HepG2 (cell line): Measurements from ENCODE around the gene SETD1A. TPM values are rescaled to one million over a fixed set of nuclear protein-coding genes. Genes with fewer than 3 reads are reported as not detected.

Experiments
- CBX5 ChIP-seq: sonication (generic); formaldehyde crosslinking; IDR thresholded peaks from 2 replicates; pipeline ENCODE4 v1.4.0; 2020; ENCODE audit warnings: missing genetic modification reagents, borderline replicate concordance
- FOXC1 ChIP-seq: sonication (generic); formaldehyde crosslinking; IDR thresholded peaks from 2 replicates; pipeline ENCODE4 v1.8.0; 2022; ENCODE audit warnings: mild to moderate bottlenecking, missing genetic modification reagents, borderline replicate concordance
- KLF9 ChIP-seq: IDR thresholded peaks from 2 replicates; pipeline ENCODE4 v1.6.1; 2016; ENCODE audit warnings: low read depth
- NCOA5 ChIP-seq: sonication (generic); formaldehyde crosslinking; IDR thresholded peaks from 2 replicates; pipeline ENCODE4 v1.4.0; 2020; ENCODE audit warnings: missing genetic modification reagents
- NFYC ChIP-seq: IDR thresholded peaks from 2 replicates; pipeline ENCODE4 v1.6.1; 2016; ENCODE audit warnings: missing genetic modification reagents, missing compliant biosample characterization
- NKX3-1 ChIP-seq: sonication (generic); formaldehyde crosslinking; IDR thresholded peaks from 2 replicates; pipeline ENCODE4 v1.5.0; 2020; ENCODE audit warnings: missing genetic modification reagents
- NONO ChIP-seq, 2 experiments: fragments of 450-650 bp in 1 of 2; sonication (generic) in 1 of 2; formaldehyde crosslinking in 1 of 2; IDR thresholded peaks in 1 of 2; conservative IDR thresholded peaks in 1 of 2; 2 replicates each; pipeline versions ENCODE4 v1.6.1 to v1.8.0; 2017 to 2022; ENCODE audit warnings: mild to moderate bottlenecking in 1 of 2, missing genetic modification reagents in 1 of 2, moderate library complexity in 1 of 2
- RXRA ChIP-seq: sonication (generic); formaldehyde crosslinking; IDR thresholded peaks from 2 replicates; pipeline ENCODE4 v1.5.1; 2020; ENCODE audit warnings: missing genetic modification reagents
- SMARCE1 ChIP-seq: fragments of 450-650 bp; IDR thresholded peaks from 2 replicates; pipeline ENCODE4 v1.6.1; 2017; ENCODE audit warnings: borderline replicate concordance
- ZBTB7B ChIP-seq: sonication (generic); formaldehyde crosslinking; IDR thresholded peaks from 2 replicates; pipeline ENCODE4 v1.4.0; 2020; ENCODE audit warnings: missing genetic modification reagents
- ZNF253 ChIP-seq: sonication (generic); formaldehyde crosslinking; IDR thresholded peaks from 2 replicates; pipeline ENCODE4 v1.8.0; 2022; ENCODE audit warnings: mild to moderate bottlenecking, missing genetic modification reagents, borderline replicate concordance
- ZNF768 ChIP-seq: sonication (generic); formaldehyde crosslinking; IDR thresholded peaks from 2 replicates; pipeline ENCODE4 v1.4.0; 2020; ENCODE audit warnings: missing genetic modification reagents
- ZNF850 ChIP-seq: sonication (generic); formaldehyde crosslinking; conservative IDR thresholded peaks from 2 replicates; pipeline ENCODE4 v1.9.0; 2021; ENCODE audit warnings: mild to moderate bottlenecking, missing genetic modification reagents
- polyA plus RNA-seq, 8 experiments: library from polyadenylated mRNA; depleted of rRNA in 3 of 8; stranded (reverse) in 7 of 8; unstranded in 1 of 8; fragments of >200 nt; fragmentation: Illumina TruSeq in 4 of 8; extraction: Trizol in 4 of 8; gene quantifications; 2 replicates each; pipeline versions ENCODE4 v1.2.1 to v1.2.3, GENCODE V29; 2011 to 2016; ENCODE audit warnings: low read depth in 4 of 8, missing spikeins in 1 of 8, mixed read lengths in 1 of 8; ENCODE audit not compliant: insufficient read depth in 1 of 8
- total RNA-seq, 5 experiments: library from RNA; depleted of rRNA; stranded (reverse); fragments of >200 nt; fragmentation: Illumina TruSeq; extraction: Trizol; gene quantifications; 2 replicates each; pipeline ENCODE4 v1.2.3, GENCODE V29; 2016; ENCODE audit warnings: low read depth in 1 of 5
- TF ChIP-seq, protein P1 (sequence below): sonication (generic); formaldehyde crosslinking; IDR thresholded peaks from 2 replicates; pipeline ENCODE4 v1.5.1; 2020; ENCODE audit warnings: missing genetic modification reagents, mild to moderate bottlenecking, borderline replicate concordance
- TF ChIP-seq, protein P2 (sequence below): sonication (generic); formaldehyde crosslinking; IDR thresholded peaks from 2 replicates; pipeline ENCODE4 v1.5.1; 2020; ENCODE audit warnings: mild to moderate bottlenecking, missing genetic modification reagents, moderate library complexity
- TF ChIP-seq, protein P3 (sequence below): sonication (generic); formaldehyde crosslinking; conservative IDR thresholded peaks from 2 replicates; pipeline ENCODE4 v1.8.0; 2022; ENCODE audit warnings: missing genetic modification reagents
- TF ChIP-seq, protein P4 (sequence below): sonication (generic); formaldehyde crosslinking; IDR thresholded peaks from 2 replicates; pipeline ENCODE4 v1.5.0; 2020; ENCODE audit warnings: missing genetic modification reagents
- TF ChIP-seq, protein P5 (sequence below): sonication (generic); formaldehyde crosslinking; IDR thresholded peaks from 2 replicates; pipeline ENCODE4 v1.8.0; 2022; ENCODE audit warnings: mild to moderate bottlenecking, missing genetic modification reagents

Gene SETD1A
- total and polyA plus RNA-seq, 2 of the 13 experiments (the other 11 are each of a cell fraction or from before 2014, with no cell fraction given): 3.8 to 5.6 TPM

DNA sequence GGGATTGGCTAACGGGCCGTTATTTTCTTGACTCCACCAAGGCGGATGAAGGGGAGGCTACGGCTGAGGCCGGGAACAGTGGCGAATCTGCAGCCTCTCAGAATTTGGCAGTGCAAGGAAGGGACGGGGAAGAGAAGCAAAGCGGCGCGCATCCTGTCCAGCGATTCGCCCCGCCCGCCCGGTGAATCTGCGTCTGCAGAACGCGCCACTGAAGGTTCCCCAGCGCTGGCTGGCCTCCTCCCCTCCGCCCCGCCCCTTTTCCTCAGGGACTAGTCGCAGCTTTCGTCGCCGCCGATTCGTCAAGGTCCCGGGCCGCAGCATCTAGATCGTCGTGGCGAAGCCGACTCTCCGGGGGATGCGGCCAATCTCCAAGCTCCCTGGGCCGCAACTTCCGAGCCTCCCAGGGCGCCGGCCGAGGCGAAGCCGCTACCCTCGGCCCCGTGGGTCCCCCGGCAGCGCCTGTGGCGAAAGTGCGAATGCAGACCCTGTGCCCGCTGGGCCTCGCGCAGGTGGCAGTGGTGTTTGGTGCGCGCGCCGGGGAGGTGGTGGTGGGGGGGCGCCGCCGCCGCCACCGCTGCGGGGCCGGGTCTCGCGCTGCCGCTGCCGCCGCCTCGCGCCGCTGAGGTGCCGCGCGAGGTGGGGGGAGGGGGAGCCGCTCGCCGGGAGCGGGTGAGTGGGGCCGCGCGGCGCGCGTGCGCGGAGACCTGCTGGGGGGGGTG, at the start of gene SETD1A (continued):
- TF ChIP-seq, protein P1, sequence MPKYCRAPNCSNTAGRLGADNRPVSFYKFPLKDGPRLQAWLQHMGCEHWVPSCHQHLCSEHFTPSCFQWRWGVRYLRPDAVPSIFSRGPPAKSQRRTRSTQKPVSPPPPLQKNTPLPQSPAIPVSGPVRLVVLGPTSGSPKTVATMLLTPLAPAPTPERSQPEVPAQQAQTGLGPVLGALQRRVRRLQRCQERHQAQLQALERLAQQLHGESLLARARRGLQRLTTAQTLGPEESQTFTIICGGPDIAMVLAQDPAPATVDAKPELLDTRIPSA (CRISPR knock-in tag): no peak
- peak; percentile 70; the same call in 1 of the 2 replicates for TF ChIP-seq CBX5
- TF ChIP-seq, protein P2, sequence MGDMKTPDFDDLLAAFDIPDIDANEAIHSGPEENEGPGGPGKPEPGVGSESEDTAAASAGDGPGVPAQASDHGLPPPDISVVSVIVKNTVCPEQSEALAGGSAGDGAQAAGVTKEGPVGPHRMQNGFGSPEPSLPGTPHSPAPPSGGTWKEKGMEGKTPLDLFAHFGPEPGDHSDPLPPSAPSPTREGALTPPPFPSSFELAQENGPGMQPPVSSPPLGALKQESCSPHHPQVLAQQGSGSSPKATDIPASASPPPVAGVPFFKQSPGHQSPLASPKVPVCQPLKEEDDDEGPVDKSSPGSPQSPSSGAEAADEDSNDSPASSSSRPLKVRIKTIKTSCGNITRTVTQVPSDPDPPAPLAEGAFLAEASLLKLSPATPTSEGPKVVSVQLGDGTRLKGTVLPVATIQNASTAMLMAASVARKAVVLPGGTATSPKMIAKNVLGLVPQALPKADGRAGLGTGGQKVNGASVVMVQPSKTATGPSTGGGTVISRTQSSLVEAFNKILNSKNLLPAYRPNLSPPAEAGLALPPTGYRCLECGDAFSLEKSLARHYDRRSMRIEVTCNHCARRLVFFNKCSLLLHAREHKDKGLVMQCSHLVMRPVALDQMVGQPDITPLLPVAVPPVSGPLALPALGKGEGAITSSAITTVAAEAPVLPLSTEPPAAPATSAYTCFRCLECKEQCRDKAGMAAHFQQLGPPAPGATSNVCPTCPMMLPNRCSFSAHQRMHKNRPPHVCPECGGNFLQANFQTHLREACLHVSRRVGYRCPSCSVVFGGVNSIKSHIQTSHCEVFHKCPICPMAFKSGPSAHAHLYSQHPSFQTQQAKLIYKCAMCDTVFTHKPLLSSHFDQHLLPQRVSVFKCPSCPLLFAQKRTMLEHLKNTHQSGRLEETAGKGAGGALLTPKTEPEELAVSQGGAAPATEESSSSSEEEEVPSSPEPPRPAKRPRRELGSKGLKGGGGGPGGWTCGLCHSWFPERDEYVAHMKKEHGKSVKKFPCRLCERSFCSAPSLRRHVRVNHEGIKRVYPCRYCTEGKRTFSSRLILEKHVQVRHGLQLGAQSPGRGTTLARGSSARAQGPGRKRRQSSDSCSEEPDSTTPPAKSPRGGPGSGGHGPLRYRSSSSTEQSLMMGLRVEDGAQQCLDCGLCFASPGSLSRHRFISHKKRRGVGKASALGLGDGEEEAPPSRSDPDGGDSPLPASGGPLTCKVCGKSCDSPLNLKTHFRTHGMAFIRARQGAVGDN (CRISPR knock-in tag): peak; percentile 72
- peak; percentile 87 for TF ChIP-seq FOXC1 (CRISPR knock-in tag)
- 0 out of 2 replicates have a peak, but pooled peaks have one; percentile 18 for TF ChIP-seq ZNF253 (CRISPR knock-in tag)
- TF ChIP-seq NONO (IDR thresholded peaks at IDR 0.05): no peak
- TF ChIP-seq NONO (CRISPR knock-in tag; conservative IDR thresholded peaks at IDR 0.05): no peak; the same call in none of the 2 replicates
- TF ChIP-seq, protein P3, sequence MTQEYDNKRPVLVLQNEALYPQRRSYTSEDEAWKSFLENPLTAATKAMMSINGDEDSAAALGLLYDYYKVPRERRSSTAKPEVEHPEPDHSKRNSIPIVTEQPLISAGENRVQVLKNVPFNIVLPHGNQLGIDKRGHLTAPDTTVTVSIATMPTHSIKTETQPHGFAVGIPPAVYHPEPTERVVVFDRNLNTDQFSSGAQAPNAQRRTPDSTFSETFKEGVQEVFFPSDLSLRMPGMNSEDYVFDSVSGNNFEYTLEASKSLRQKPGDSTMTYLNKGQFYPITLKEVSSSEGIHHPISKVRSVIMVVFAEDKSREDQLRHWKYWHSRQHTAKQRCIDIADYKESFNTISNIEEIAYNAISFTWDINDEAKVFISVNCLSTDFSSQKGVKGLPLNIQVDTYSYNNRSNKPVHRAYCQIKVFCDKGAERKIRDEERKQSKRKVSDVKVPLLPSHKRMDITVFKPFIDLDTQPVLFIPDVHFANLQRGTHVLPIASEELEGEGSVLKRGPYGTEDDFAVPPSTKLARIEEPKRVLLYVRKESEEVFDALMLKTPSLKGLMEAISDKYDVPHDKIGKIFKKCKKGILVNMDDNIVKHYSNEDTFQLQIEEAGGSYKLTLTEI (CRISPR knock-in tag): no peak
- TF ChIP-seq SMARCE1: no peak
- peak; percentile 75; the same call in 1 of the 2 replicates for TF ChIP-seq RXRA (CRISPR knock-in tag)
- TF ChIP-seq KLF9 (CRISPR knock-in tag): peak; percentile 81; the same call in 1 of the 2 replicates
- TF ChIP-seq ZBTB7B (CRISPR knock-in tag): 0 out of 2 replicates have a peak, but pooled peaks have one; percentile 33
- 0 out of 2 replicates have a peak, but pooled peaks have one; percentile 53 for TF ChIP-seq NCOA5
- peak; percentile 43 for TF ChIP-seq NFYC (CRISPR knock-in tag)
- TF ChIP-seq, protein P4, sequence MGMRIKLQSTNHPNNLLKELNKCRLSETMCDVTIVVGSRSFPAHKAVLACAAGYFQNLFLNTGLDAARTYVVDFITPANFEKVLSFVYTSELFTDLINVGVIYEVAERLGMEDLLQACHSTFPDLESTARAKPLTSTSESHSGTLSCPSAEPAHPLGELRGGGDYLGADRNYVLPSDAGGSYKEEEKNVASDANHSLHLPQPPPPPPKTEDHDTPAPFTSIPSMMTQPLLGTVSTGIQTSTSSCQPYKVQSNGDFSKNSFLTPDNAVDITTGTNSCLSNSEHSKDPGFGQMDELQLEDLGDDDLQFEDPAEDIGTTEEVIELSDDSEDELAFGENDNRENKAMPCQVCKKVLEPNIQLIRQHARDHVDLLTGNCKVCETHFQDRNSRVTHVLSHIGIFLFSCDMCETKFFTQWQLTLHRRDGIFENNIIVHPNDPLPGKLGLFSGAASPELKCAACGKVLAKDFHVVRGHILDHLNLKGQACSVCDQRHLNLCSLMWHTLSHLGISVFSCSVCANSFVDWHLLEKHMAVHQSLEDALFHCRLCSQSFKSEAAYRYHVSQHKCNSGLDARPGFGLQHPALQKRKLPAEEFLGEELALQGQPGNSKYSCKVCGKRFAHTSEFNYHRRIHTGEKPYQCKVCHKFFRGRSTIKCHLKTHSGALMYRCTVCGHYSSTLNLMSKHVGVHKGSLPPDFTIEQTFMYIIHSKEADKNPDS: 0 out of 2 replicates have a peak, but pooled peaks have one; percentile 44
- no peak for TF ChIP-seq ZNF850 (CRISPR knock-in tag)
- peak; percentile 73 for TF ChIP-seq ZNF768 (CRISPR knock-in tag)
- TF ChIP-seq, protein P5, sequence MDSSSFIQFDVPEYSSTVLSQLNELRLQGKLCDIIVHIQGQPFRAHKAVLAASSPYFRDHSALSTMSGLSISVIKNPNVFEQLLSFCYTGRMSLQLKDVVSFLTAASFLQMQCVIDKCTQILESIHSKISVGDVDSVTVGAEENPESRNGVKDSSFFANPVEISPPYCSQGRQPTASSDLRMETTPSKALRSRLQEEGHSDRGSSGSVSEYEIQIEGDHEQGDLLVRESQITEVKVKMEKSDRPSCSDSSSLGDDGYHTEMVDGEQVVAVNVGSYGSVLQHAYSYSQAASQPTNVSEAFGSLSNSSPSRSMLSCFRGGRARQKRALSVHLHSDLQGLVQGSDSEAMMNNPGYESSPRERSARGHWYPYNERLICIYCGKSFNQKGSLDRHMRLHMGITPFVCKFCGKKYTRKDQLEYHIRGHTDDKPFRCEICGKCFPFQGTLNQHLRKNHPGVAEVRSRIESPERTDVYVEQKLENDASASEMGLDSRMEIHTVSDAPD (CRISPR knock-in tag): 0 out of 2 replicates have a peak, but pooled peaks have one; percentile 31
- 0 out of 2 replicates have a peak, but pooled peaks have one; percentile 74 for TF ChIP-seq NKX3-1 (CRISPR knock-in tag)
